A204.1 (cell line): ENCODE data around the gene ZSWIM5.
"Not testable (repeated sequence)": the region's sequence is repeated elsewhere in the genome, so short reads cannot be mapped to it uniquely, and the experiment has no call there.

Experiments
- FAIRE-seq: peaks from 2 replicates; lab custom pipeline; 2012; peaks lifted over from hg19 to GRCh38; lab: Jason Lieb, UNC

Gene ZSWIM5

GRCh38 chr1:45136984-45137383, 69.4 kb downstream of the ZSWIM5 start:
- FAIRE-seq, result no peak

DNA sequence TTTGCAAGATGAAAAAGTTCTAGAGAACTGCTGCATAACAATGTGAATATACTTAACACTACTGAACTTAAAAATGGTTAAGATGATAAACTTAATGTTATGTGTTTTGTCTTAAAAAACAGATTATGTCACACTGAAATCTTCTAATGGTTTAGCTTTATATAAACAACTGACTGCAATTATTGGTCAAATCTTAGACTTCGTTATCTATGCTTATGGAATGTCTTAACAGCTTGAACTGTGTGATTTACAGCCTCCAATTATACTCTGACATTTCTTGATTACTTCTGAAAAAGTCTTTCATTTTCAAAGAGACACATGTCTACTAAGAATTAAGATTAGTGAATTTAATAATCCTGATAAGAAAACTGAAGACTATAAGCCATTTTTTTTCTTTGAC, 71.1 kb downstream of the ZSWIM5 start:
- FAIRE-seq, result no peak

- FAIRE-seq, result no peak
Measured at GRCh38 chr1:45134461-45134873, 71.9 kb downstream of the ZSWIM5 start.

GRCh38 chr1:45132719-45133118, 73.7 kb downstream of the ZSWIM5 start:
- FAIRE-seq, result not testable (repeated sequence)

GRCh38 chr1:45123358-45123757, 83.0 kb downstream of the ZSWIM5 start:
- FAIRE-seq, result no peak

DNA sequence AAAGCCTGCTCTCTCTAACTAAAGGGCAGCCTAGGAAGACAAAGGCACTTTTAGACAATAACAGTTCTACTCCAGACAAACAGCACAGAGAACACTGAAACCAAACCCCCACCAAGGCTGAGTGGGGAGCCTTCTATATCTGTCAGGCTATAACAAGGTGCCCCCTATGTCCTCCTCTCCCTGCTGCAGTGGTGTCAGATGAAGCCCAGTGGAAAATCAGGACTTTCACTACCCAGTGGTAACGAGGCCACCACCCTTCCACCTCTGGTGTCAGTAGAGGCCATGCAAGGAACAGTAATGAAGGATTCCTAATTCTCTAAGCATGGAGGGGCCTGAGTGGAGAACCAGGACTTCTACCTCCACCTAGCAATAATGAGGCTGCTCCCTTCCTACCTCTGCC, 83.7 kb downstream of the ZSWIM5 start:
- no peak for FAIRE-seq

DNA sequence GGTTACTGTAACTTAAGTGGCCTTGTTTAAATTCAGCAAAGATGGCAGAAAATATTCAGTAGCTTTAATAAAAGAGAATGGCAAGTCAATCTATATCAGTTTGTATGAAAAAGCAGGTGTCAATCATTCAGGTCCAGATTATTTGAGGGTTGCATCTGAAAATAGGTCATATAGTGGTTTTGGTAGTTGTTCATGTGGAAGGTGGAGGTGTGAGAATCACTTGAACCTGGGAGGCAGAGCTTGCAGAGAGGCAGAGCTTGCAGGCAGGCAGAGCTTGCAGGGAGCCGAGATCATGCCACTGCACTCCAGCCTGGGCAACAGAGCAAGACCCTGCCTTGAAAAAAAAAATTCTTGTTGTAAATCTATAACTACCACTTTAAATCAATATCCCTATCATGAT, 88.6 kb downstream of the ZSWIM5 start:
- FAIRE-seq, result no peak

DNA sequence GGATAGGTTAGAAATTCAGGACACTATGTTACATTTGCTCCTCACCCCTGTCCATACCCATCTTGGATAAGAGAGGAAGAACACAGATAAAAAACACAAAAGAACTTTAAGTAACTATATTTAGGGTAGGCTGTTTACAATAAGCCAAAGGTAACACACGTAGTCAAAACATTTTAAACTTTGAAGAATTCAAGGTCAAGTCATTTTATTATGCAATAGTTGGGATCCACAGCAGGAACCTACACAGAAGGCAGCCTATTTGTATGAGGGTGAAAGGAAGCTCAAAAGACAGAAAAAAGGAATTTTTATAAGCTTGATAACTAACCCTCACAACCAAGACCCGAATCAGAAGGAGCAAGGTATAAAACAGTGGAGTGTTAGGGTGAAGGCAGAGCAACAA, 89.6 kb downstream of the ZSWIM5 start:
- FAIRE-seq, result no peak

DNA sequence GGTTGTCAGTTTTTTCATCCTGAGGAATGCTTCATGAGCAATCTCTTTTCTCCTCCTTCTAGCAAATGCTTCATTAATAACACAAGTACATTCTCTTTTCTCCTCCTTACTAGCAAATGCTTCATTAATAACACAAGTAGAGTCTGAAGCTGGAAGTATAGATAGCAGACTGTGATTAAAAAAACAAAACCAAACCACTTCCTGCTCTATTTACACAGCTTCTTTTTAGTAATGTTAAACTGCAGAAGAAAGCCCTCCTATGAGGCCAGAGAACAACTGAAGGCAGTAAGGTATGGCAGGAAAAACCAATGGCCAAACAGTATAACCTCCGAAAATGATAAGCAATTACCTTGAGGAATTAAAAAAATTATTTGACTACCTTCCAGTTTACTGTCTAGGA, 90.1 kb downstream of the ZSWIM5 start:
- no peak for FAIRE-seq

DNA sequence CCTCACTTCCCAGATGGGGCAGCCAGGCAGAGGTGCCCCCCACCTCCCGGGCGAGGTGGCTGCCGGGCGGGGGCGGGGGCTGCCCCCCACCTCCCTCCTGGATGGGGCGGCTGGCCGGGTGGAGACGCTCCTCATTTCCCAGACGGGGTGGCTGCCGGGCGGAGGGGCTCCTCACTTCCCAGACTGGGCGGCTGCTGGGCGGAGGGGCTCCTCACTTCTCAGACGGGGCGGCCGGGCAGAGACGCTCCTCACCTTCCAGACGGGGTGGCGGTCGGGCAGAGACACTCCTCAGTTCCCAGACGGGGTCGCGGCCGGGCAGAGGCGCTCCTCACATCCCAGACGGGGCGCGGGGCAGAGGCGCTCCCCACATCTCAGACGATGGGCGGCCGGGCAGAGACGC, 91.2 kb downstream of the ZSWIM5 start:
- not testable (repeated sequence) for FAIRE-seq

- no peak for FAIRE-seq
Measured at GRCh38 chr1:45112661-45113060, 93.7 kb downstream of the ZSWIM5 start.

DNA sequence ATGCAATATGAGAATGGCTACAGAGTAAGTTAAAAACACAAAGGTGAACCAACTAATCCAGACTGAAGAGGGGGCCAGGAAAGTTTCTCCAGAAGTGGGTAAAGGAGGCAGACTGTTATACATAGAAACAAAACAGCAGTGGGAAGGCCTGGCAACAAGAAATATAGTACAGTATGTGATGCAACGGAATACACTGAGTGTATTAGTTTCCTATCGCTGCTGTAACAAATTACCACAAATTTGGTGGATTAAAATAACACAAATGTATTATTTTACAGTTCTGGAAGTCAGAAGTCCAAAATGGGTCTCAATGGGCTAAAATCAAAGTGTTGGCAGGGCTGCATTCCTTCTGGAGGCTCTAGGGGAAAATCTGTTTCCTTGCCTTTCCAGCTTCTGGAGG, 95.2 kb downstream of the ZSWIM5 start:
- FAIRE-seq, result no peak

- no peak for FAIRE-seq
Measured at GRCh38 chr1:45107782-45108181, 98.6 kb downstream of the ZSWIM5 start.

DNA sequence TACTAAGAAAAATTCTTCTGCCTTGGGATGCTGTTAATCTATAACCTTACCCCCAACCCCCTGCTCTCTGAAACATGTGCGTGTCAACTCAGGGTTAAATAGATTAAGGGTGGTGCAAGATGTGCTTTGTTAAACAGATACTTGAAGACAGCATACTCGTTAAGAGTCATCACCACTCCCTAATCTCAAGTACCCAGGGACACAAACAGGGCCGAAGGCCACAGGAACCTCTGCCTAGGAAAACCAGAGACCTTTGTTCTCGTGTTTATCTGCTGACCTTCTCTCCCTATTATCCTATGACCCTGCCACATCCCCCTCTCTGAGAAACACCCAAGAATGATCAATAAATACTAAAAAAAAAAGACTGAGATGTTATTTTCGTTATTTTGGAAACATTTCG, 99.5 kb downstream of the ZSWIM5 start:
- not testable (repeated sequence) for FAIRE-seq

GRCh38 chr1:45106156-45106545, 100.3 kb downstream of the ZSWIM5 start:
- not testable (repeated sequence) for FAIRE-seq

- not testable (repeated sequence) for FAIRE-seq
Measured at GRCh38 chr1:45105486-45106155, 100.8 kb downstream of the ZSWIM5 start.

DNA sequence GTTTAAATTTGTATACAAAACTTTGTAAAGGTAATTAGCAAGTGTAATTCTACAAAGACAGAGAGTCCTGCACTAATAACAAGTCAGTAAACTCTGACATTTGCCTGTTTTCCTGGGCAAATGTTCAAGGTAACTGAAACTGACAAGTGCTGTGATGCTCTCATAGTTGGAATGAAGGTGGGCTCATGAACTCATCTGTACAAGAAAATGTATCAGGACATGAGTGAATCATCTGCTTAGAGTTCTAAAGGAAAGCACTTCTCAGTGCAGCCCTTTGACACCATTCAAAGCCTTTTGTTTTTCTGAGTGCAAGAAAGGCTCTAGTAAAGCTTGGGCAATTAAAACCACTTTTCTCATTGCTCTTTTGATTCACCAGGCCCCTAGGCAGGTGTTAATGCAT, 102.9 kb downstream of the ZSWIM5 start:
- no peak for FAIRE-seq

GRCh38 chr1:45101947-45102346, 104.5 kb downstream of the ZSWIM5 start:
- no peak for FAIRE-seq

- FAIRE-seq, result not testable (repeated sequence)
Measured at GRCh38 chr1:45101528-45101927, 104.9 kb downstream of the ZSWIM5 start.

GRCh38 chr1:45097944-45098343, 108.5 kb downstream of the ZSWIM5 start:
- no peak for FAIRE-seq

DNA sequence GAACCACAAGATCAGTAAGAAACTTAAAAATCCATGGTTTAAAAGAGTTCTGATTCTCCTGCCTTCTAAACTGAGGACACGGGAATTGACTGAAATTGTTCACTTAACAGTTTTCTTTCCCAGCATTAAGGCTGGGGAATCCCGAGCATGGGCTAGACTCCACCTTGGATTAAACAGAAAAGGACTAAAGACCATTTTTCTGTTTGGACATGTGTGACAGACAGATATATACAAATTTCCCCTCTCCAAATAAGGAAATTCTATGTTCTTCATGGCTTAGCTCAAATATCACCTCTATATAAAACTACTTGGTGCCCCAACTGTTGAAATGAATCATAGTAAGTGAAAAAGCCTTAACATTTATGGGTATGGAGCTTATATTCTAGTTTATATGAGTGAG, 109.3 kb downstream of the ZSWIM5 start:
- FAIRE-seq, result no peak

GRCh38 chr1:45095450-45095849, 111.0 kb downstream of the ZSWIM5 start:
- FAIRE-seq, result no peak

DNA sequence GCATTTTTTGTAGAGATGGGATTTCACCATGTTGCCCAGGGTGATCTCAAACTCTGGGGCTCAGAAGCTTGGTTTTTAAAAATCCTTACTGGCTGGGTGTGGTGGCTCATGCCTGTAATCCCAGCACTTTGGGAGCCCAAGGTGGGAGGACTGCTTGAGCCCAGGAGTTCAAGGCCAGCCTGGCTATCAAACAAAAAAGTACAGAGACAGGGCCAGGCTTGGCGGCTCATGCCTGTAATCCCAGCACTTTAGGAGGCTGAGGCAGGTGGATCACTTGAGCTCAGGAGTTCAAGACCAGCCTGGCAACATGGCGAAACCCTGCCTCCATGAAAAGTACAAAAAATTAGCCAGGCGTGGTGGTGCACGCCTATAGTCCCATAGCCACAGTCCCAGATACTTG, 112.0 kb downstream of the ZSWIM5 start:
- FAIRE-seq, result not testable (repeated sequence)

DNA sequence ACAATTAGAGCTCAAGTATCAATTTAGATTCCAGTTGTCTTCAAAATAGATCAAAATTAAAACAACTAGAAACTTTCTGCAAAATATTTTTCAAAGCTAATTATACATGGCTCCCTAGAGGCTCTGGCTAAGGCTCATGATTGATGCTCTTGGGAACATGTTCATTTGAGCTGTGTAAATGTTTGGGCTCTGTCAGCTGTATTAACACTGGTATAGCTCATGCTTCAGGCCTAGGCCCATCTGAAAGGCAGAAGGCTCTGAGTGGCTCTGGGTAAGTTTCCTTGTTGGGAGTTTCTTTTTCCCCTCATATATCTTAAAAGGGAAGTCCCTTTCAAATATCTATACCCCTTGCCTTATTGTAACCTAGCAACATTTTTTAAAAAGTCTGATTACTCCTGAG, 113.1 kb downstream of the ZSWIM5 start:
- no peak for FAIRE-seq

DNA sequence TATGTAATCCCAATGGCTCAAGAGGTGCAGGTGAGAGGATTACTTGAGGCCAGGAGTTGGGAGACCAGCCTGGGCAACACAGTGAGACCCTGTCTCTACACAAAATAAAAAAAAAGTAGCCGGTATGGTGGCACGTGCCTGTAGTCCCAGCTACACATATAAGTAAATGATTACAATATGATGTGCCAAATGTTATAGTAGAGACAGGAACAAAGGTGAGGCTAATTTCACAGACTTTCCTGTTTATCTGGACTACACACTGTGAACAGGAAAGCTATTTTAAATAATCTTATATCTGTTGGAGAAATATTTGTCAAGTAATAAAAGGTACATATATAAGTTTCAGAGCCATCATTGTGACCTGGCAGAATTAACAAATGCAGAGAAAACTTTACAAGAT, 116.7 kb downstream of the ZSWIM5 start:
- no peak for FAIRE-seq
